GM06990 (cell line): ENCODE data around the gene PTPRA.
A peak's percentile ranks its signal among the peaks of the same experiment; 100 is the strongest.
"Not testable (repeated sequence)": the region's sequence is repeated elsewhere in the genome, so short reads cannot be mapped to it uniquely, and the experiment has no call there.

ENCODE experiments used
- DNase-seq: peaks from one replicate; pipeline ENCODE4 v3.0.0-alpha.2; 2011; ENCODE audit not compliant: insufficient read length; ENCODE audit errors: extremely low read depth
- H3K27me3 ChIP-seq: replicated peaks from 2 replicates; pipeline ENCODE4 v1.6.0; 2011; ENCODE audit warnings: low read length; ENCODE audit not compliant: control insufficient read depth, insufficient read depth
- H3K36me3 ChIP-seq: 2 replicates; pipeline ENCODE4 v1.5.1; 2011; ENCODE audit warnings: low read length; ENCODE audit not compliant: control insufficient read depth, insufficient read depth
- H3K4me3 ChIP-seq: replicated peaks from 2 replicates; pipeline ENCODE4 v1.5.1; 2011; ENCODE audit warnings: low read depth, mild to moderate bottlenecking, control low read depth, low read length
- CTCF ChIP-seq: IDR thresholded peaks from 2 replicates; pipeline ENCODE4 v1.5.1; 2011; ENCODE audit warnings: low read length, control low read depth, mild to moderate bottlenecking, inconsistent platforms; ENCODE audit not compliant: insufficient read depth, poor library complexity, severe bottlenecking

The PTPRA gene

GRCh38 chr20:2873010-2873746, at the start of gene PTPRA:
PTPRA (plus strand) TSS chr20:2873481; CDS start chr20:2964278, 90,797 bp downstream.
- peak; percentile 95 for DNase-seq
- peak within 1 kb of the TSS; percentile 90 for H3K4me3 ChIP-seq
- TF ChIP-seq CTCF = no peak
- H3K27me3 ChIP-seq = no peaks in the 10 kb centered on the region
- no peaks in the 10 kb centered on the region for H3K36me3 ChIP-seq

GRCh38 chr20:2825761-2826160, 47.5 kb upstream of the PTPRA start:
- Histone ChIP-seq H3K4me3 (no peak overlapping the region), H3K36me3 (no peaks in the 10 kb centered on the region), H3K27me3 (no peaks in the 10 kb centered on the region)
- no peak for DNase-seq
- TF ChIP-seq CTCF = no peak

GRCh38 chr20:2826655-2827054, 46.6 kb upstream of the PTPRA start:
- no peaks in the 10 kb centered on the region for H3K27me3 ChIP-seq
- no peak for DNase-seq
- H3K36me3 ChIP-seq = no peaks in the 10 kb centered on the region
- H3K4me3 ChIP-seq = no peak overlapping the region
- no peak for TF ChIP-seq CTCF

DNA sequence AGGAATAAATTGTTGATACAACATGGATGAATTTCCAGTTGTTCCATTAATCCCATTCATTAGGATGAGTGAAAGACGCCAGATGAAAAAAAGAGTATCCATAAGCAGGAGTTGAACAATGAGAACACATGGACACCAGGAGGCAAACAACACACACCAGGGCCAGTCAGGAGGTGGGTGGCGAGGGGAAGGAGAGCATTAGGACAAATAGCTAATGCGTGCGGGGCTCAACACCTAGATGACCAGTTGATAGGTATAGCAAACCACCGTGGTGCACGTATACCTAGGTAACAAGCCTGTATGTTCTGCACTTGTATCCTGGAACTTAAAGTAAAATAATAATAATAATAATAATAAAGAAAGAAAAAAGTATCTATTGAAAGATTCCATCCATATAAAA, 43.9 kb upstream of the PTPRA start:
- no peak for DNase-seq
- Histone ChIP-seq H3K36me3 (no peaks in the 10 kb centered on the region), H3K4me3 (no peak overlapping the region), H3K27me3 (no peaks in the 10 kb centered on the region)
- TF ChIP-seq CTCF = no peak

GRCh38 chr20:2831206-2831605, 42.1 kb upstream of the PTPRA start:
- not testable (repeated sequence) for H3K36me3 ChIP-seq, DNase-seq, H3K4me3 ChIP-seq, H3K27me3 ChIP-seq

- DNase-seq = no peak
- no peak overlapping the region for H3K4me3 ChIP-seq
- H3K27me3 ChIP-seq = no peaks in the 10 kb centered on the region
- no peak for TF ChIP-seq CTCF
- H3K36me3 ChIP-seq = no peaks in the 10 kb centered on the region; the same call in 1 of the 2 replicates
Measured at GRCh38 chr20:2833761-2834160, 39.5 kb upstream of the PTPRA start.
